K562 (cell line): ENCODE data around the gene LRP2. TPM values are rescaled to one million over a fixed set of nuclear protein-coding genes. Genes with fewer than 3 reads are reported as not detected.

Experiments used
- ATAC-seq: fragments of 200-7000 bp; cut with Tn5 transposase; 3 replicates; pipeline ENCODE4 v1.9.1; 2020; ENCODE audit warnings: moderate library complexity
- BruUV-seq: library from RNA; stranded (reverse); fragments of 400-500 nt; replicated peaks from 2 replicates; lab custom pipeline; 2021; lab: Mats Ljungman, UMichigan
- CTCF ChIA-PET: fragments of 300-600 bp; formaldehyde crosslinking; extraction: SDS; loops from one replicate; lab custom pipeline; 2021; ENCODE audit warnings: low intra/inter-chr PET ratio; lab: Yijun Ruan, JAX
- POLR2A ChIA-PET: fragments of 300-600, 350-650 bp; sonication (Branson Sonifier 250); formaldehyde crosslinking; extraction: SDS; loops from one replicate; lab custom pipeline; 2021; ENCODE audit warnings: antibody characterized with exemption, inconsistent platforms; lab: Yijun Ruan, JAX
- DNase-seq, 4 experiments: peaks; one replicate each; pipeline versions ENCODE4 v3.0.0 to v3.0.0-alpha.2; 2011 to 2018; ENCODE audit warnings: low spot score in 3 of 4, mixed read lengths in 3 of 4; ENCODE audit errors: extremely low read depth in 1 of 4
- FAIRE-seq: peaks from 2 replicates; lab custom pipeline; 2011; peaks lifted over from hg19 to GRCh38; lab: Jason Lieb, UNC
- H2AFZ ChIP-seq: 2 replicates; pipeline ENCODE4 v1.6.0; 2011; ENCODE audit warnings: low read depth, low read length, control low read depth, inconsistent platforms
- H3K27ac ChIP-seq: fragments of 200-600 bp; 3 replicates; pipeline ENCODE4 v1.8.0; 2011; ENCODE audit warnings: low read depth, mild to moderate bottlenecking, control low read depth, inconsistent platforms, low read length, moderate library complexity, mixed read lengths; ENCODE audit errors: extremely low read depth
- H3K27me3 ChIP-seq, 2 experiments: fragments of 300-600 bp in 1 of 2; 2 replicates in 1 of 2; 3 replicates in 1 of 2; pipeline versions ENCODE4 v1.6.0 to v1.8.0; 2011; ENCODE audit warnings: inconsistent platforms in 2 of 2, low read length in 2 of 2, mild to moderate bottlenecking in 1 of 2, mixed read lengths in 1 of 2, moderate library complexity in 1 of 2; ENCODE audit not compliant: control insufficient read depth in 2 of 2, insufficient read depth in 2 of 2
- H3K36me3 ChIP-seq: fragments of 300-600 bp; 3 replicates; pipeline ENCODE4 v1.8.0; 2011; ENCODE audit warnings: mild to moderate bottlenecking, low read length, inconsistent platforms; ENCODE audit not compliant: control insufficient read depth, insufficient read depth
- H3K4me1 ChIP-seq, 2 experiments: fragments of 200-600 bp in 1 of 2; replicated peaks in 1 of 2; 2 replicates in 1 of 2; 3 replicates in 1 of 2; pipeline versions ENCODE4 v1.5.1 to v1.8.0; 2011; ENCODE audit warnings: inconsistent platforms in 2 of 2, low read length in 2 of 2, mild to moderate bottlenecking in 1 of 2, mixed read lengths in 1 of 2, moderate library complexity in 1 of 2; ENCODE audit not compliant: control insufficient read depth in 2 of 2, insufficient read depth in 2 of 2
- H3K4me2 ChIP-seq: 2 replicates; pipeline ENCODE4 v1.6.1; 2011; ENCODE audit warnings: low read length, control low read depth, inconsistent platforms, mixed read lengths; ENCODE audit not compliant: insufficient read depth
- H3K4me3 ChIP-seq: fragments of 200-600 bp; sonication (generic), shearing (Covaris generic); 2 replicates; pipeline ENCODE4 v1.5.1; 2016; ENCODE audit warnings: control low read depth, inconsistent platforms
- H3K79me2 ChIP-seq: fragments of 200-600 bp; 3 replicates; pipeline ENCODE4 v1.8.0; 2011; ENCODE audit warnings: low read length, inconsistent platforms; ENCODE audit not compliant: control insufficient read depth, insufficient read depth
- H3K9ac ChIP-seq, 2 experiments: 2 replicates each; pipeline versions ENCODE4 v1.6.0 to v1.6.1; 2011; ENCODE audit warnings: low read depth in 2 of 2, low read length in 2 of 2, control low read depth in 1 of 2, inconsistent platforms in 1 of 2, mild to moderate bottlenecking in 1 of 2, mixed read lengths in 1 of 2; ENCODE audit not compliant: insufficient read depth in 1 of 2
- H3K9me1 ChIP-seq: one replicate; pipeline ENCODE4 v1.6.0; 2011; ENCODE audit warnings: inconsistent platforms, mild to moderate bottlenecking, low read length, moderate library complexity; ENCODE audit not compliant: control insufficient read depth, insufficient read depth
- H3K9me3 ChIP-seq: replicated peaks from 2 replicates; pipeline ENCODE4 v1.5.1; 2011; ENCODE audit warnings: low read depth, low read length, inconsistent platforms; ENCODE audit not compliant: control insufficient read depth, insufficient read depth
- H4K20me1 ChIP-seq: replicated peaks from 2 replicates; pipeline ENCODE4 v1.6.1; 2011; ENCODE audit warnings: low read length, inconsistent platforms, mixed read lengths; ENCODE audit not compliant: control insufficient read depth, insufficient read depth
- ARNT ChIP-seq, 2 experiments: fragments of 450-650 bp; IDR thresholded peaks; 2 replicates each; pipeline ENCODE4 v1.6.1; 2016; ENCODE audit warnings: mild to moderate bottlenecking in 1 of 2
- CBFA2T3 ChIP-seq: fragments of 450-650 bp; IDR thresholded peaks from 2 replicates; pipeline ENCODE4 v1.6.1; 2017
- E2F4 ChIP-seq: sonication (generic); formaldehyde crosslinking; IDR thresholded peaks from 2 replicates; pipeline ENCODE4 v1.8.0; 2022; ENCODE audit warnings: mild to moderate bottlenecking, low read depth, missing genetic modification reagents
- ELK3 ChIP-seq: fragments of 450-650 bp; formaldehyde crosslinking; IDR thresholded peaks from 2 replicates; pipeline ENCODE4 v1.4.0; 2020; ENCODE audit warnings: mild to moderate bottlenecking
- FOXA1 ChIP-seq: fragments of 450-650 bp; IDR thresholded peaks from 2 replicates; pipeline ENCODE4 v1.6.1; 2016; ENCODE audit warnings: mild to moderate bottlenecking, borderline replicate concordance
- HDGF ChIP-seq: fragments of 450-650 bp; IDR thresholded peaks from 2 replicates; pipeline ENCODE4 v1.6.1; 2016
- HIVEP1 ChIP-seq: fragments of 250-450 bp; sonication (Bioruptor Pico); IDR thresholded peaks from 2 replicates; pipeline ENCODE4 v1.4.0; 2020; ENCODE audit warnings: mild to moderate bottlenecking
- HMG20A ChIP-seq: fragments of 450-650 bp; formaldehyde crosslinking; conservative IDR thresholded peaks from 2 replicates; pipeline ENCODE4 v1.4.0; 2020; ENCODE audit warnings: mild to moderate bottlenecking, mixed read lengths
- HNRNPK ChIP-seq: fragments of 200-400 bp; formaldehyde crosslinking; IDR thresholded peaks from one replicate; pipeline ENCODE4 v1.6.1; 2018; ENCODE audit warnings: mild to moderate bottlenecking, low read depth, low read length; ENCODE audit not compliant: poor library complexity, severe bottlenecking
- JUNB ChIP-seq: fragments of 450-650 bp; formaldehyde crosslinking; conservative IDR thresholded peaks from 2 replicates; pipeline ENCODE4 v1.4.0; 2020; ENCODE audit warnings: mild to moderate bottlenecking
- MEF2D ChIP-seq: conservative IDR thresholded peaks from 2 replicates; pipeline ENCODE4 v1.6.1; 2016; ENCODE audit warnings: low read depth, missing genetic modification characterization, missing compliant biosample characterization
- POLR2H ChIP-seq: IDR thresholded peaks from 2 replicates; pipeline ENCODE4 v1.6.1; 2016; ENCODE audit warnings: missing genetic modification characterization, low read depth, mild to moderate bottlenecking, control low read depth, missing compliant biosample characterization, moderate library complexity
- RAD21 ChIP-seq, 2 experiments: fragments of 250-450 bp in 1 of 2; fragments of 450-650 bp in 1 of 2; sonication (Bioruptor Pico) in 1 of 2; formaldehyde crosslinking in 1 of 2; IDR thresholded peaks in 1 of 2; conservative IDR thresholded peaks in 1 of 2; 2 replicates each; pipeline versions ENCODE4 v1.4.0 to v1.8.0; 2020 to 2022; ENCODE audit warnings: mild to moderate bottlenecking in 2 of 2, moderate library complexity in 1 of 2
- SPI1 ChIP-seq: IDR thresholded peaks from 2 replicates; pipeline ENCODE4 v1.6.1; 2011; ENCODE audit warnings: low read depth, low read length, control low read depth, borderline replicate concordance
- SRSF1 ChIP-seq: fragments of 200-400 bp; formaldehyde crosslinking; IDR thresholded peaks from 2 replicates; pipeline ENCODE4 v1.6.1; 2017; ENCODE audit warnings: mild to moderate bottlenecking, low read depth, low read length, moderate library complexity
- TCF7 ChIP-seq: sonication (generic); IDR thresholded peaks from 2 replicates; pipeline ENCODE4 v1.6.1; 2016; ENCODE audit warnings: antibody characterized with exemption, borderline replicate concordance
- ZNF41 ChIP-seq: fragments of 250-450 bp; sonication (Bioruptor Pico); conservative IDR thresholded peaks from 2 replicates; pipeline ENCODE4 v1.4.0; 2020; ENCODE audit warnings: mild to moderate bottlenecking
- ZNF511 ChIP-seq: sonication (generic); formaldehyde crosslinking; IDR thresholded peaks from 2 replicates; pipeline ENCODE4 v1.8.0; 2022; ENCODE audit warnings: mild to moderate bottlenecking, missing genetic modification reagents
- ZNF79 ChIP-seq: fragments of 250-450 bp; sonication (Bioruptor Pico); IDR thresholded peaks from 2 replicates; pipeline ENCODE4 v1.4.0; 2020; ENCODE audit warnings: low read depth, mild to moderate bottlenecking, moderate library complexity
- WGBS: fragments of 100-300 bp; shearing (Covaris generic); methylation state at CpG from one replicate; pipeline ENCODE4 v1.1.6; 2016; ENCODE audit warnings: low coverage, mixed read lengths; ENCODE audit not compliant: insufficient coverage; ENCODE audit errors: missing lambda C conversion rate; 5-methylcytosine and 5-hydroxymethylcytosine counted together
- in situ Hi-C: fragments of 300-500 bp; cut with MboI; formaldehyde crosslinking; loops from 4 replicates; pipeline ENCODE4 v1.15.0; 2018; ENCODE audit warnings: inconsistent platforms, mixed read lengths
- intact Hi-C: fragments of 100-400 bp; cut with micrococcal nuclease; formaldehyde crosslinking; loops from 2 replicates; pipeline ENCODE4 v1.14.2; 2022
- polyA plus RNA-seq, 8 experiments: library from polyadenylated mRNA; depleted of rRNA in 4 of 8; stranded (reverse) in 5 of 8; unstranded in 3 of 8; fragments of >200 nt; fragmentation: Nextera tagmentation in 2 of 8; fragmentation: Illumina TruSeq in 1 of 8; extraction: Ambion mirVana in 2 of 8; extraction: Trizol in 1 of 8; gene quantifications; 2 replicates each; pipeline versions ENCODE4 v1.2.1 to v1.2.3, GENCODE V29; 2011 to 2014; ENCODE audit warnings: inconsistent platforms in 1 of 8, missing spikeins in 1 of 8
- total RNA-seq, 7 experiments: library from RNA; depleted of rRNA in 6 of 7; stranded (reverse); fragments of >200 nt in 6 of 7; fragmentation: Illumina TruSeq in 2 of 7; extraction: Trizol in 2 of 7; gene quantifications; 2 replicates each; pipeline versions ENCODE4 v1.2.1 to v1.2.3, GENCODE V29; 2011 to 2021; ENCODE audit warnings: low replicate concordance in 1 of 7

LRP2 gene
- total and polyA plus RNA-seq, 9 of the 15 experiments (the other 6 are each of a cell fraction or from before 2014, with no cell fraction given) = 0.04 to 0.18 (median 0.11) TPM; not detected in 1

- TF ChIP-seq ZNF511 (CRISPR knock-in tag) (no peak), ZNF79 (CRISPR knock-in tag) (no peak), HIVEP1 (CRISPR knock-in tag) (no peak), POLR2H (tag) (no peak), HDGF (no peak), FOXA1 (no peak), SPI1 (no peak)
Observed at GRCh38 chr2:169386722-169387121, 24.4 kb upstream of the LRP2 start (continued).

- CTCF ChIA-PET = no interaction called here
- intact Hi-C loops (no loop called here), in situ Hi-C loops (no loop called here)
- H3K79me2 ChIP-seq = no peaks in the 10 kb centered on the region
- no peaks in the 10 kb centered on the region for H3K4me1 ChIP-seq
- FAIRE-seq (no peak), DNase-seq (no peak), ATAC-seq (no peak)
- H3K4me2 ChIP-seq = no peak overlapping the region
- H3K4me3 ChIP-seq = no peak overlapping the region
- no peak overlapping the region for H3K9ac ChIP-seq
- no peaks in the 10 kb centered on the region for H3K9me3 ChIP-seq
- H3K9me1 ChIP-seq = no peaks in the 10 kb centered on the region
- H2AFZ ChIP-seq = no peak overlapping the region
- H4K20me1 ChIP-seq = no peaks in the 10 kb centered on the region
- POLR2A ChIA-PET = interaction anchor here (0.9 kb wide), 1 partner anchor 443 kb away, joined by 3 read pairs; no protein-coding TSS in a partner anchor
- TF ChIP-seq MEF2D (tag) (no peak), ZNF41 (no peak), HMG20A (no peak), HNRNPK (no peak), RAD21 (CRISPR knock-in tag; conservative IDR thresholded peaks at IDR 0.05 in 1 of 2, IDR thresholded peaks at IDR 0.05 in 1 of 2) (no peak), CBFA2T3 (no peak), ARNT (IDR thresholded peaks at IDR 0.05) (no peak), ELK3 (no peak), E2F4 (CRISPR knock-in tag) (no peak), JUNB (CRISPR knock-in tag) (no peak), SRSF1 (no peak), TCF7 (no peak)
- WGBS = 12% methylated on average over 6 of the region's 6 CpGs
- peaks cover 5 to 10% of the 10 kb centered on the region in 2 experiments; a peak in 4 of 5 replicates for H3K27me3 ChIP-seq
- BruUV-seq = no TSS peak
- H3K27ac ChIP-seq = no peak overlapping the region
- H3K36me3 ChIP-seq = no peaks in the 10 kb centered on the region
Observed at GRCh38 chr2:169384816-169385215, 22.5 kb upstream of the LRP2 start.
